GM15510 (cell line): ENCODE measurements around the gene PRRT4.

Experiments
- POLR2A ChIP-seq: IDR thresholded peaks from 3 replicates; pipeline ENCODE4 v1.6.1; 2011; ENCODE audit warnings: borderline replicate concordance; ENCODE audit not compliant: insufficient read length; ENCODE audit errors: extremely low read depth

The PRRT4 gene

GRCh38 chr7:128361411-128362379, at the start of gene PRRT4:
TSS of gene PRRT4 (minus strand) at chr7:128361690.
- no peak for TF ChIP-seq POLR2A

GRCh38 chr7:128410451-128410753, 48.9 kb upstream of the PRRT4 start:
- no peak for TF ChIP-seq POLR2A

GRCh38 chr7:128409596-128410450, 48.3 kb upstream of the PRRT4 start, which contains the start of gene IMPDH1:
TSS of gene IMPDH1 (minus strand) at chr7:128409982. CDS start at chr7:128409901, 81 bp downstream.
- TF ChIP-seq POLR2A: peak; percentile 55

- no peak for TF ChIP-seq POLR2A
Measured at GRCh38 chr7:128408709-128409595, 47.5 kb upstream of the PRRT4 start.

GRCh38 chr7:128407751-128408708, 46.5 kb upstream of the PRRT4 start:
- no peak for TF ChIP-seq POLR2A

GRCh38 chr7:128407233-128407589, 45.7 kb upstream of the PRRT4 start:
- no peak for TF ChIP-seq POLR2A

- no peak for TF ChIP-seq POLR2A
Measured at GRCh38 chr7:128406314-128407232, 45.1 kb upstream of the PRRT4 start.

GRCh38 chr7:128405471-128406313, 44.2 kb upstream of the PRRT4 start:
- peak; percentile 64 for TF ChIP-seq POLR2A

- no peak for TF ChIP-seq POLR2A
Measured at GRCh38 chr7:128404886-128405470, 43.5 kb upstream of the PRRT4 start.

- no peak for TF ChIP-seq POLR2A
Measured at GRCh38 chr7:128404143-128404681, 42.7 kb upstream of the PRRT4 start.

GRCh38 chr7:128403676-128404075, 42.2 kb upstream of the PRRT4 start:
- no peak for TF ChIP-seq POLR2A
